Endometrial microvascular endothelial cells (primary cell): ENCODE measurements around the gene FBLN5. TPM values are rescaled to one million over a fixed set of nuclear protein-coding genes. Genes with fewer than 3 reads are reported as not detected.

ENCODE experiments used
- in situ Hi-C: cut with HindIII; loops from 2 replicates; pipeline ENCODE4 v1.10.0; 2017; ENCODE audit warnings: low sequenced_read_pairs, low pct_unique_long_range_greater_than_20kb; ENCODE audit errors: inconsistent ontology term
- total RNA-seq: library from RNA; depleted of rRNA; stranded (reverse); fragments of >200 nt; gene quantifications from one replicate; pipeline ENCODE4 v1.2.3, GENCODE V29; 2015; ENCODE audit errors: inconsistent ontology term

FBLN5 gene
- total RNA-seq, 1 donor from 2014 or later, result 0.28 TPM

DNA sequence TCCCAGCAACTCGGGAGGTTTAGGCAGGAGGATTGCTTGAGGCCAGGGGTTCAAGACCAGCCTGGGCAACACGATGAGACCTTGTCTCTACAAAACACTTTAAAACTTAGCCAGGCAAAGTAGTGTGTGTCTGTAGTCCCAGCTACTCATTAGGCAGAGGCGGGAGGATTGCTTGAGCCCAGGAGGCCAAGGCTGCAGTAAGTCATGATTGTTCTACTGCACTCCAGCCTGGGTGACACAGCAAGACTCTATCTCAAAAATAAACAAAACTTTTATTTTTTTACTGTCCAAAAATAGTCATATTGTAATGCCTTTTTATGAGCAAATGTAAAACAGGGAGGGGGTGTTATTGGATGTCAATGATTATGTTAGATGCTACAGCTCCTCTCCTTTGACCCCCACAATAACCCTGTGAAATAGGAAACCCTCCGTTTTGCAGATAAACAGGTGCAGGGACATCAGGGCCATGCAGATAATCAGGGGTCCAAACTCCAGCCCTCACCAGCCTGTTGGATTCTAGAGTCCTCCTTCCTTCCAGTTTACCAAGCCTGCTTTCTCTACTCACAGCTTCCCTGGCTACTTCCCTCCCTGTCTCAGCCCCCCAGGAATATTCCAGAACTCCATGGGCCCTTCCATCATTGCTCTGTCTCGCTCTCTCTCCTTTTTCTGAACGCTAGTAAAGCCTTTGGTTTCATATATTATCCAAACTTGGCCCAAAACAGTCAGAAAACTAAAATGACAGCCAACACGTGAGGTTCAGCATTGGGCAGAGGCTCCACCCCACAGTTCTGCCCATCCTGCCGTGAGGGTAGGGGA is 5.9 kb upstream of the FBLN5 start:
- in situ Hi-C loops, result no loop called here

DNA sequence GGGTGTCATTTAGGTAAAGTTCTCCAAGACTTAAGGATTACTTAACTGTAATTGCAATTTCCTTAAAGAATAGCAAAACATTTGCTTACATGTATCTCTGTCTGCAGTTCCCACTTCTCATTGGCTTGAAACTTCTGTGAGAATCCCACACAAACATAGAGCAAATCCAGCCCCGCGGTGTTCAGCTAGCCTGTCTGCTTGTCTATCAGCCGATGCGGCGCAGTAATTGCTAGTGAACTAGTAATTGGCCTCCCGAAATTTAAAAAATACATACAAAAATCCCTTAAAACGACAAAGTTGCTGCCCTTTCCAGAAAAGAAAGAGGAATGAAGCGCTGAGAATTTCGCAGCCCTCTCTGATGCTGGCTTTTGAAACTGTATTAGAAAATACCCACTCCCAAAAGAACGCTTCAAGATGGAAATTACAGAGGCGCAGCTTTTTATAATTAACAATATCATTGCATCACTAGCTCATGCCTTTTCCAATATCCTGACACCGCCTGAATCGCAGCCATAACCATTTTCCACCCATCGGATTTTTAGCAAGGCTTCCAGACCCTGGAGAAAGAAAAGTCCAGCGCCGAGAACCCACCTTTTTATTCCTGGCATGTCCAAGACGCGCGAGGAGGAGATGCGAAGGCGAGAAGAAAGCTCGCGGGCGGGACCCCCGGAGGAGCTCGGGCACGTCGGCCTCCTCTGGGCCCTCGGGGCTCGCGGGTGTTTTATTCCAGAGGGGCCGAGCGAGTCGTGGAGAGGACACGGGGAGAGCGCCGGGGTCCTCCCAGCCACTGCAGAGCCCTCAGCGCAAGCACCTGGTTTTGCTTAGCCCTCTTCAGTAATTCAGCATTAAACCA is 646 bp downstream of the FBLN5 start:
- in situ Hi-C loops, result no loop called here

GRCh38 chr14:91945751-91946621 is 1.5 kb downstream of the FBLN5 start:
- in situ Hi-C loops, result no loop called here

GRCh38 chr14:91942946-91943345 is 4.5 kb downstream of the FBLN5 start:
- in situ Hi-C loops, result no loop called here

GRCh38 chr14:91942128-91942527 is 5.4 kb downstream of the FBLN5 start:
- in situ Hi-C loops, result no loop called here

- in situ Hi-C loops, result no loop called here
Observed at GRCh38 chr14:91940209-91940608, 7.3 kb downstream of the FBLN5 start.

GRCh38 chr14:91935586-91935985 is 11.9 kb downstream of the FBLN5 start:
- in situ Hi-C loops, result no loop called here

GRCh38 chr14:91934554-91935285 is 12.8 kb downstream of the FBLN5 start:
- in situ Hi-C loops, result no loop called here

DNA sequence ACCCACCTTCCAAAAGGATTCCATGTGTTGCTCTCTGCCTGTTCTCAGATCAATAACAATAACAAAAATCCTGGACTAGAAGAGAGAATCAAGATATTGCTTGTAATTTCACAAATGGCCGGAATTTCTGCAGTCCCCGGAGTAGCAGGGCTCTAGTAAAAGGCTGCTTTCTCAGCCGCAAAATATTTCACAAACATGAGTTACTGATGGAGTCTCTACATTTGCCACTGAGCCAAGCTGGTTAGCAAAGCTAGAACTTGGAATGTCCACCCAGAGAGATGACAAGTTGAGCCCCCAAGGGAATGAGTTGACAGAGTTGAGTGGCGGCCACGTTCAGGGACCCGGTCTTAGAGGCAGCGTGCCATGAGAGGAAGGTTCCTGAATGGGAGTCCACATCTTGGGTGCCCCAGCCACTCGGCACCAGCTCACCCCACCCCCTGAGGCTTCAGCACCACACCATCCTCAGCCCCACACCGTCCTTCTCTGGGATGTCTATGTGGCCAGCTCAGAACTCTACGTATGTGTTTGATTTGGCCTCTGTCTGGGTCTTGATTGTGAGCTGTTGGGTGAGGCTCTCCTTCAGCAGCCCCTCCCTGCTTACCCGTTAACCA is 15.9 kb downstream of the FBLN5 start:
- in situ Hi-C loops, result no loop called here

GRCh38 chr14:91929700-91930099 is 17.8 kb downstream of the FBLN5 start:
- in situ Hi-C loops, result no loop called here

DNA sequence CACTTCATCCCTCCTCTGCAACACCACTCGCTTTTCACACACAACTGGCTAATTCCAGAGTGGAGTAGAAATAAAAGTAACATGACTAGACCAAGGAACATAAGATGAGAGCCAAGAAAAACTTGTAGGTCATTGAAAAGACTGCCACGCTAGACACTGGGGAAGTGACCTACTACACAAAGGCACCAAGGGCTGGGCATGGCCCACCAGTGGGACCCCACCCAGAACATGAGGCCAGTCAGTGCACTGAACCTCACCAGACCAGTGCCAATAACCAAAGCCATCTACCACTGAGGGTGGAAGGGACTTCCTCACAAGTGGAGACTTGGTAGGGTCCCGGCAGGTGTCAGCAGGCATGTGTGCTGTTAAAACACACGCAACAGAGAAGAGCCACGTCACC is 19.7 kb downstream of the FBLN5 start:
- in situ Hi-C loops, result no loop called here

DNA sequence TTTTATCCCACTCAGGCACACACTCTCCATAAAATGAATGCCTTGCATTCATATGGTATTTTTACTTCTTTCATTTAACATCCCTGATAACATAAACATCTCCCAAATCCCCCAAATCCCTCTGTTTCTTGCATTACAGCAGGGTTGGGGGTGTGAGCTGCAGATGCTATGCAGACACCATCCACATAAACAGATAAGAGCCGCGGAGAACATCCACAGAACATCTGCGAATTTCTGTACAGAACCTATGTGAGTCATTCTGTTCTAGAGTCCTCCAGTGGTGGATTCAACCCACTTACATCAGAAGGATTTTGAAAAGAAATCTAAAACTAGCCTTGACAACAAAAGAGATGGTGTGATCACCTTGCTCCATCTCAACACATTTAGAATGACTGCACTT is 20.3 kb downstream of the FBLN5 start:
- in situ Hi-C loops, result no loop called here

- in situ Hi-C loops, result no loop called here
Observed at GRCh38 chr14:91926131-91926890, 21.2 kb downstream of the FBLN5 start.

- in situ Hi-C loops, result no loop called here
Observed at GRCh38 chr14:91925727-91926121, 21.8 kb downstream of the FBLN5 start.

DNA sequence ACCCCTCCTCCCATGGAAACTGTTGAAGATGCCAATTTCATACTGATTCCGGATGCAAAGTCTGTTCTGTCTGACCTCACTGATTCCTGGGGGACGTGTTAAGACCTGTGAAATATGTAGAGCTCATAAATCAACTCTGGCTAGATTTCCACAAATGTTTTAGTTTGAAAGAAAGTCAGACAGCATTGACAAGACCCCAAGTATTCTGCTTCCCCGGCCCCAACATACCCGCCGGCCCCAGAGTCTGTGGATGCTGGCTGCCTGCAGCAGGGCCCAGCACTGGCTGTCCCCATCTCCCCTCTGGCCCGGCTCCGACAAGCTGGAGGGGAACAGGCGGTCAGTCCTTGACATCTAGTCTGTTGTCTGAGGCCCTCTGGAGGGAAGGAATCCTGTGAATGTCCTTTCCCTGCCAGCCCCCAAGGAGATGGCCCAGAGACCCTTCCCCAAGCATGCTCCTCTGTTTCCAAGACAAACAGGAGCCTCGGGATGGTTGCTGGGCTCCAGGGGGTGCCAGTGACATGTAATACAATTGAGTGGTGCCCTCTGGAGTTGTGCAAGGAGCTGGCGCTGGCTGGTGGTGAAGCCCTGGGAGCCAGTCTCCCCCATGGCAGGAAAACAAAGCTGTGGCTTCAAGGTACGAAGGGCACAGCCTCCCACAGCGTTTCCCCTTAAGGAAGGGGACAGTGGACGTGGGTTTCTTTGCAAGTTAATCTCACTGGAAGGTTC is 22.3 kb downstream of the FBLN5 start:
- in situ Hi-C loops, result no loop called here

DNA sequence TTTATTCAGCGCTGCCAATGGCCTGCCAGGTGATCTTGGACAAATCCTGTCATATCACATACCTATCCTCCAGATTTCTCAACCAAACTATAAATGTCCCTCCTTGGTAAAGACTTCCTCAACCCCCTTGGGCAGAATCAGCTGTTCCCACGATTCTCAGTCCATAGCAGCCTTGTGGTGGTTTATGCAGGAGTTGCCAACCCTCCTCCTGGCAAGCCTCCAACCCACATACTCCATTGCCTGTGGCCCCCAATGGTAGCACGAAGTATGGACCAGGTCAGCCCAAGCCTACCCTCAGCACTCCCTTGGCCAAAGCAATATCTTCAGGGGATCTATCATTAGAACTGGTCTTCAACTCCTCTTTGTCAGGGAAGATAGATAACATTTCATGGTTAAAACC is 27.0 kb downstream of the FBLN5 start:
- in situ Hi-C loops, result no loop called here

DNA sequence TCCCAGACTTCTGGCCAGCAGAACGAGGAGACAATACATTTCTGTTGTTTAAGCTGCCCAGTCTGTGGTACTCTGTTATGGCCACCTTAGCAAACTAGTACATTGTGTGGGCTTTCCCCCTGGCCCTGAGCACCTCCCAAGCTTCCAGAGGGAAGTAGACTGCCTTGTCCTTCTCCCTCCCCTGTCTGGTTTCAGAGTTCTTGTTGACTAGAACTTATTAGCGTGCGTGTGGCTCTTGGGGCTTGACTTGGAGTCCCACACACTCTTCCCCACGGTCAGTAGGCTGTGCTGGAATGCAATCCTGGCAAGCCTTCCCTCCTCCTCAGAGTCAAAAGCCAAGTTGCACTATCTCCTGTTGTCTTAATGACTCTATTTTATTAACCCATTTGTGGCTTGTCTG is 27.7 kb downstream of the FBLN5 start:
- in situ Hi-C loops, result no loop called here
